ENCODE measurements around the gene ESD.

The ESD gene, protein sequence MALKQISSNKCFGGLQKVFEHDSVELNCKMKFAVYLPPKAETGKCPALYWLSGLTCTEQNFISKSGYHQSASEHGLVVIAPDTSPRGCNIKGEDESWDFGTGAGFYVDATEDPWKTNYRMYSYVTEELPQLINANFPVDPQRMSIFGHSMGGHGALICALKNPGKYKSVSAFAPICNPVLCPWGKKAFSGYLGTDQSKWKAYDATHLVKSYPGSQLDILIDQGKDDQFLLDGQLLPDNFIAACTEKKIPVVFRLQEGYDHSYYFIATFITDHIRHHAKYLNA

DNA sequence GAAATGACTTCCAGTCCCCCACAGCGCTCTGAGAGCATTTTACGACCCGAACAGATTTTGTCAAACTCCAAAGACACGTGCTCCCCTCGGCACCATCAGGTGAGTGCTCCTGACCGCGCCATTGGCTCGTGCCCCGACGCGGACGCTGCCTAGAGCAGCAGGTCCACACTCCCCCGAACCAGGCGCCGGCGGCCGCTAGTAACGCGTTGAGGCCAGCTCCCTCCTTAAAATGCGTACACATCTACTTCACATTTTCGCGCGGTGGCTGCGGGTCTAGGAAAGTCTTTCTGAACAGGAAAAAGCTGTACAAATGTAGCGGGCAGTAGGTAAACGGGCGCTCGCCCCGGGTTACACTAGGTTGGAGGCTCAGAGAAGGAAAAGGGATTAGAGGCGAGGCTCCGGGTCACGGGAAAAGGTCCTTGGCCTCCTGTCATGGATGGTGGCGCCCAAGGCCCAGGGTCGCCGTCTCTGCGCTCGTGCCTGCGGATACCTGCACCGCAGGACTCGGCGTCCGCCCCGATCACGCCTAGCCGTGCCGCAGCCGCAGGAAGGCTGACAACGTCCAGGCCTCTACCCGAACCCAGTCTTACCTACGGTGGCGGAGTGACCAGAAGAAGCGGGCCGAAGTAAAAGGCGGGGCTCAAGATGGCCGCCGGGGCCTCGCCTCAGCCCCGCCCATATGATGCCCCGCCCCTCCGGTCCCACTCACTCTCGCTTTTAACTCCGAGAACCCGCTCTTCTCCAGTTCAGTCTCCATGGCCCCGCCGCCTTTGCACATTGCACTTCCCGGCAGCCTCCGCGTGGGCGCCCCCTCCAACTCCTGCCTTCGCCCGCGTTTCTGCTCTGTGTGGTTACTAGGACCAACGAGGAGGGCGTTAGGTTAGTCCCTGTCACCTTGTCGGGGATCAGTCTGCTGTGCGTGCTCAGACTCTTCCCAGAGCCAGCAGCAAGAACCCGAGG is at the start of gene ESD:
Gene ESD (minus strand): TSS at position 647 of the 960 bp plus-strand sequence. CDS start 5,748 bp downstream, outside the sequence.
- ChIA-PET POLR2A (no interaction called here), CTCF (interaction anchor here (0.8 kb wide), 1 partner anchor 15 kb away, joined by 3 read pairs; no protein-coding TSS in a partner anchor)
- TF ChIP-seq, protein P1, sequence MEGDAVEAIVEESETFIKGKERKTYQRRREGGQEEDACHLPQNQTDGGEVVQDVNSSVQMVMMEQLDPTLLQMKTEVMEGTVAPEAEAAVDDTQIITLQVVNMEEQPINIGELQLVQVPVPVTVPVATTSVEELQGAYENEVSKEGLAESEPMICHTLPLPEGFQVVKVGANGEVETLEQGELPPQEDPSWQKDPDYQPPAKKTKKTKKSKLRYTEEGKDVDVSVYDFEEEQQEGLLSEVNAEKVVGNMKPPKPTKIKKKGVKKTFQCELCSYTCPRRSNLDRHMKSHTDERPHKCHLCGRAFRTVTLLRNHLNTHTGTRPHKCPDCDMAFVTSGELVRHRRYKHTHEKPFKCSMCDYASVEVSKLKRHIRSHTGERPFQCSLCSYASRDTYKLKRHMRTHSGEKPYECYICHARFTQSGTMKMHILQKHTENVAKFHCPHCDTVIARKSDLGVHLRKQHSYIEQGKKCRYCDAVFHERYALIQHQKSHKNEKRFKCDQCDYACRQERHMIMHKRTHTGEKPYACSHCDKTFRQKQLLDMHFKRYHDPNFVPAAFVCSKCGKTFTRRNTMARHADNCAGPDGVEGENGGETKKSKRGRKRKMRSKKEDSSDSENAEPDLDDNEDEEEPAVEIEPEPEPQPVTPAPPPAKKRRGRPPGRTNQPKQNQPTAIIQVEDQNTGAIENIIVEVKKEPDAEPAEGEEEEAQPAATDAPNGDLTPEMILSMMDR (IDR thresholded peaks at IDR 0.05; ENCODE audit: control extremely low read depth, extremely low read depth, low read depth, missing control alignments), result no peak
- DNase-seq (ENCODE audit: extremely low spot score), result peak; percentile 94

DNA sequence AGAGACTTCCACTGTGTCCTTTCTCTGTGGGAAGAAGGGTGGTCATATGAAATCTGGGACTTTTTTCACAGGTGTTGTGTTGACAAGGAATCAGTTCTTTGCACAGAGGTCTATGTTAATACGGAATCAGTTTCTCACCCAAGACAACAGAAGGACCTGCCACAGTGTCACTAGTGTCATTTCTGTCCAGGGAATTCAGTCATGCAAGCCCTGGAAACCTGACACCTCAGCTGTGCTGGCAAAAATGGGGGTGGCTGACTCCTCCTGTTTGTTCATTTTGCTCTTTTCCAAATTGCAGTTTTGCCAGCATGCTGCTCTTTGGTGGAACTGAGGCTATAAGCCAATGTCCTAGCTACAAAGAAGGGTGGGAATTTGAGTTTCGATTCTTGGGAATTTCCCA is 49.8 kb upstream of the ESD start:
- DNase-seq (ENCODE audit: extremely low spot score), result no peak
- TF ChIP-seq, protein P1 (IDR thresholded peaks at IDR 0.05; ENCODE audit: control extremely low read depth, extremely low read depth, low read depth, missing control alignments), result no peak
- POLR2A ChIA-PET, result no interaction called here
- CTCF ChIA-PET, result interaction anchor here (1.0 to 3.0 kb wide), 6 partner anchors 8 to 136 kb away, joined by 3 to 15 read pairs (median 6); no protein-coding TSS in a partner anchor

DNA sequence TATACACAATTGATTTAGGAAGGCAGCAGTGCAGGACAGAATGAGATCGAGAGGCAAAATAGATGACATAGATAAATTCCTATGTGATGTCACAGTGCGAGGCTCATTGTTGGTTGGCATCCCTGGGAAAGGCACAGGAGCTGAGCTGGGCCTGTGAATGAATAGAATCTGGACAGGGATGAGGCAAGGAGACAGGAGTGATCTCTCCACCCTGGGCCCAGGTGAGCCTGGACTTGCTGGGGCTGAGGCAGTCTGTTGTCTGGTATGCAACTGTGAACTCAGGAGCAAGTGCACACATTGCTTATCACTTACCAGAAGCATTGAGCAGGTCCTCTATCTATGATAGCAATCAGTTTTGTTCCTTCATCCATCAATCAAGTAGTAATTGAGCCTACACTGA is 48.2 kb upstream of the ESD start:
- DNase-seq (ENCODE audit: extremely low spot score), result no peak
- ChIA-PET CTCF (interaction anchor here (1.1 to 1.2 kb wide), 2 partner anchors 14 to 50 kb away, joined by 4 to 5 read pairs; no protein-coding TSS in a partner anchor), POLR2A (no interaction called here)
- TF ChIP-seq, protein P1 (IDR thresholded peaks at IDR 0.05; ENCODE audit: control extremely low read depth, extremely low read depth, low read depth, missing control alignments), result no peak

DNA sequence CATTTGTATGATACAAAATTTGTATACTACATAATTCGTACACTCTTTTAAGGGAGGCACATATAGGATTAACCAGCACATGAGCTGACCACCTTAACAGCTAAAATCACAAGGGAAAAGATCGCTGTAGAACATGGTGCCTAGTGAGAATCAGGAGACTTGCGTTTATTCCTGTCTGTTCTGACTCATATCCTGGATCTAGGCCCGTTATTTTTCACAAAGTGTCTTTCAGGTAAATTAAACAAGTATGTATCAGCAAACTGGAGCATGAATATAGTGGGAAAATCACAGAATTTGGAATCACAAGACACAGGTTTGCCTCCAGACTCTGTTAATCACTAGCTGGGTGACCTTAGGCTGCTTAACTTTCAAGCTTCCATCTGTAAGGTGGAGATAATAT is 47.5 kb upstream of the ESD start:
- ChIA-PET POLR2A (no interaction called here), CTCF (interaction anchor here (1.1 to 1.2 kb wide), 2 partner anchors 13 to 50 kb away, joined by 4 to 5 read pairs; no protein-coding TSS in a partner anchor)

DNA sequence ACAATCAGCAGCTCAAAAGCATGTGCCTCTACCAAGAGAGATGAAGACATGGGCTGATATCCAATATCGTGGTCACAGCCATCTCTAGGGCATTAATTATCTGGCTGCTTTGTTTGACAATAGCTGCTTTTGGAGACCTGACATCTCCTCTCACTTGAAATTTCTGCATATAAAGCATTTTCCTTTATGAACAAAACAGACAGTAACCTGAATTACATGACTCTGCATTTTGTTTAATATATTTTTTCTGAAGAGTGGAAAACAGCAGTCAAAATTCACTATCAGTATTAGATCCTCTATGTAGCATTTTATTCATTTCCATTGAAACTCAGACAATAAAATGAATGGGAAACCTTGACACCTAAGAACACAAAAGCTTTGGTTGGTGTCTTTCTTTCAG is 42.4 kb upstream of the ESD start:
- CTCF ChIA-PET, result interaction anchor here (1.2 to 1.9 kb wide), 4 partner anchors 9 to 1730 kb away, joined by 3 to 5 read pairs (median 4); no protein-coding TSS in a partner anchor
- POLR2A ChIA-PET, result no interaction called here
- DNase-seq (ENCODE audit: extremely low spot score), result no peak
- TF ChIP-seq, protein P1 (IDR thresholded peaks at IDR 0.05; ENCODE audit: control extremely low read depth, extremely low read depth, low read depth, missing control alignments), result no peak

More for the DNA sequence above, 47.5 kb upstream of the ESD start:
- TF ChIP-seq, protein P1 (IDR thresholded peaks at IDR 0.05; ENCODE audit: control extremely low read depth, extremely low read depth, low read depth, missing control alignments), result no peak
- no peak for DNase-seq (ENCODE audit: extremely low spot score)

DNA sequence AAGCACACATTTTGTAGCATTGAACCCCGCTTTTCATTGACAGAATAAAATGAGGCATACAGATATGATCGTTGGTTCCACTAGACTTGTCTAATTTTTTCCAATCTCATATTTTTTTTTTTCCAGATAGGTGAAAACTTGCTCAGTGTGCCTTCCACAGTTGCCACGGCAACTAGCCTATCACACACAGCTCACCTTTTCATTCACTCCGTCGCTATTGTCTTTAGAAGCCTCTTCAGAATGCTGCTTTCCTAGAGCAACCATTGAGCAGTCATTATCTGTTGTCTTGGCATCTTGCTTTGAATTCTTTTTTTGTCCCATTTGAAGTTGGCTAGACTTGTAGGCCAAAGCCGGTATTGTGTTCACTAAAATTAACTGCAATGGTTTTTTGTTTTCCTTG is 37.7 kb upstream of the ESD start:
- CTCF ChIA-PET, result interaction anchor here (1.3 to 2.1 kb wide), 4 partner anchors 9 to 942 kb away, joined by 4 to 12 read pairs (median 7); no protein-coding TSS in a partner anchor
- TF ChIP-seq, protein P1 (IDR thresholded peaks at IDR 0.05; ENCODE audit: control extremely low read depth, extremely low read depth, low read depth, missing control alignments), result no peak
- POLR2A ChIA-PET, result no interaction called here
- no peak for DNase-seq (ENCODE audit: extremely low spot score)

Data from GM10248 (cell line).